ENCODE results near the gene HDAC4.

HDAC4 gene

GRCh38 chr2:239406316-239406995 is 5.6 kb upstream of the HDAC4 start:
- TF ChIP-seq NFRKB (IDR thresholded peaks at IDR 0.05) (no peak), ARNT (IDR thresholded peaks at IDR 0.05) (no peak), BHLHE40 (IDR thresholded peaks at IDR 0.05; ENCODE audit: borderline replicate concordance) (no peak), SP1 (IDR thresholded peaks at IDR 0.05) (no peak), HDGF (IDR thresholded peaks at IDR 0.05; ENCODE audit: borderline replicate concordance) (no peak), FOXK2 (IDR thresholded peaks at IDR 0.05) (no peak), ZNF384 (IDR thresholded peaks at IDR 0.05) (no peak)
- CTCF ChIA-PET: no interaction called here
- DNase-seq (ENCODE audit: extremely low spot score): no peak
- POLR2A ChIA-PET: no interaction called here

DNA sequence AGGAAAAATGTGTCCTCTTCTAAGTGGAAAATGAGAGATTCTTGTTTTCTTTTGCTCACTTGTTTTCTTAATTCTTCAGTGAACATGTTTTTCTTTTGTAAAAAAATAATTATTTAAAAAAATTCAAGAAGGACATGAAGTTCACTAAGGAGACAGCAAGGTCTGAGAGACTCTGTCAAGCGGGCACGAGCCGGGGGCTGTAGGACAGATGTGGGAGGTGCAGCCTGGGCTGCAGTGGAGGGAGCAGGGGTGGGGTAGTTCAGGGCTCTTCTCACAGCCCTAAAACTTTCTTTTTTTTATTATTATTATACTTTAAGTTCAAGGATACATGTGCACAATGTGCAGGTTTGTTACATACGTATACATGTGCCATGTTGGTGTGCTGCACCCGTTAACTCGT is 4.3 kb upstream of the HDAC4 start:
- TF ChIP-seq, protein P1, sequence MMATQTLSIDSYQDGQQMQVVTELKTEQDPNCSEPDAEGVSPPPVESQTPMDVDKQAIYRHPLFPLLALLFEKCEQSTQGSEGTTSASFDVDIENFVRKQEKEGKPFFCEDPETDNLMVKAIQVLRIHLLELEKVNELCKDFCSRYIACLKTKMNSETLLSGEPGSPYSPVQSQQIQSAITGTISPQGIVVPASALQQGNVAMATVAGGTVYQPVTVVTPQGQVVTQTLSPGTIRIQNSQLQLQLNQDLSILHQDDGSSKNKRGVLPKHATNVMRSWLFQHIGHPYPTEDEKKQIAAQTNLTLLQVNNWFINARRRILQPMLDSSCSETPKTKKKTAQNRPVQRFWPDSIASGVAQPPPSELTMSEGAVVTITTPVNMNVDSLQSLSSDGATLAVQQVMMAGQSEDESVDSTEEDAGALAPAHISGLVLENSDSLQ (IDR thresholded peaks at IDR 0.05): no peak
- TF ChIP-seq ARNT (IDR thresholded peaks at IDR 0.05) (no peak), TARDBP (IDR thresholded peaks at IDR 0.05) (no peak), FOXK2 (IDR thresholded peaks at IDR 0.05) (no peak), BHLHE40 (IDR thresholded peaks at IDR 0.05; ENCODE audit: borderline replicate concordance) (no peak), SUZ12 (IDR thresholded peaks at IDR 0.05) (no peak), SP1 (IDR thresholded peaks at IDR 0.05) (no peak), NFRKB (IDR thresholded peaks at IDR 0.05) (no peak), ELF4 (IDR thresholded peaks at IDR 0.05) (no peak), FOXA1 (IDR thresholded peaks at IDR 0.05) (no peak), FOXM1 (IDR thresholded peaks at IDR 0.05; ENCODE audit: borderline replicate concordance) (no peak), ZNF384 (IDR thresholded peaks at IDR 0.05) (no peak), CTBP1 (IDR thresholded peaks at IDR 0.05; ENCODE audit: borderline replicate concordance) (no peak), L3MBTL2 (conservative IDR thresholded peaks at IDR 0.05) (no peak), LEF1 (IDR thresholded peaks at IDR 0.05; ENCODE audit: borderline replicate concordance) (no peak), HDGF (IDR thresholded peaks at IDR 0.05; ENCODE audit: borderline replicate concordance) (no peak)
- no peak for DNase-seq (ENCODE audit: extremely low spot score)
- ChIA-PET POLR2A (no interaction called here), CTCF (no interaction called here)

DNA sequence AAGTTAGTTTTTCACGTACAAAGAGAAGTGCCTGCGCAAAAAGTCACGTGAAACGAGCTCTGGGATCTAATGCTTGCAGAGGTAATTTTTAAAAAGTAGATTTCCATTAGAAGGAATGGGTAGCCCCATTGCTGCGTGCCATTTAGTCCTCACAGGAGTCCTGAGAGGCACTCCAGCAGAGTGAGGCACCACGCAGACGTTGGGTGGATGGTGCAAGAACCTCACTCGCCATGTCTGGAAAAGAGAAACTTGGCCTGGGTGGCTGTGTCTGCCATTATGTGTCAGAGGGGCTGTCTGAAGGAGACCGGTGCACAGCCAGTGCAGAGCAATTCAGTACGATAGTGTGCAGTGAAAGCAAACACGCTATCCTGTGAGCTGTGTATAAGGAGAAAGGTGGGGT is 1.8 kb upstream of the HDAC4 start:
- POLR2A ChIA-PET: no interaction called here

DNA sequence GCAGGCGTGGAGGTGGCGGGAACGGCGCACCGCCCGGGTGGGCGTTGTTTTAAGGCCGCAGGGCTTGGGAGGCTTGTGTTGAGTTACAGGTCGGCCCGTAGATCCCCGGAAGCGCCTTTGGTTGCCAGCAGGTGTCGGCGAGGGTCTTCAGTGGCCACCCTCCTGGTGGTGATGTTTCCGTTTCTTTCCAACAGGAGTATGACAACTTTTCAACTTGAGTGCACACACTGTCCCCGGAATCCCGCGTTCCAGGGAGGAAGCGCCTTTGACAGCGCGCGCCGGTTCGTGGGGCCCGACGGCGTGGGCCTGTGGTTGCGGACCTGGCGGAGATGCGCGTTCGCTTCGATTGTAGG is 1.0 kb upstream of the HDAC4 start:
- ChIA-PET CTCF (no interaction called here), POLR2A (no interaction called here)
- 0 out of 2 replicates have a peak, but pooled peaks have one; percentile 15 for TF ChIP-seq L3MBTL2 (conservative IDR thresholded peaks at IDR 0.05)
- no peak for TF ChIP-seq SUZ12 (IDR thresholded peaks at IDR 0.05)
- DNase-seq (ENCODE audit: extremely low spot score): no peak

More for the DNA sequence above, 1.8 kb upstream of the HDAC4 start:
- TF ChIP-seq FOXK2 (IDR thresholded peaks at IDR 0.05) (no peak), ZNF384 (IDR thresholded peaks at IDR 0.05) (no peak), L3MBTL2 (conservative IDR thresholded peaks at IDR 0.05) (no peak), ARNT (IDR thresholded peaks at IDR 0.05) (no peak), SP1 (IDR thresholded peaks at IDR 0.05) (no peak)
- CTCF ChIA-PET: no interaction called here
- no peak for DNase-seq (ENCODE audit: extremely low spot score)

DNA sequence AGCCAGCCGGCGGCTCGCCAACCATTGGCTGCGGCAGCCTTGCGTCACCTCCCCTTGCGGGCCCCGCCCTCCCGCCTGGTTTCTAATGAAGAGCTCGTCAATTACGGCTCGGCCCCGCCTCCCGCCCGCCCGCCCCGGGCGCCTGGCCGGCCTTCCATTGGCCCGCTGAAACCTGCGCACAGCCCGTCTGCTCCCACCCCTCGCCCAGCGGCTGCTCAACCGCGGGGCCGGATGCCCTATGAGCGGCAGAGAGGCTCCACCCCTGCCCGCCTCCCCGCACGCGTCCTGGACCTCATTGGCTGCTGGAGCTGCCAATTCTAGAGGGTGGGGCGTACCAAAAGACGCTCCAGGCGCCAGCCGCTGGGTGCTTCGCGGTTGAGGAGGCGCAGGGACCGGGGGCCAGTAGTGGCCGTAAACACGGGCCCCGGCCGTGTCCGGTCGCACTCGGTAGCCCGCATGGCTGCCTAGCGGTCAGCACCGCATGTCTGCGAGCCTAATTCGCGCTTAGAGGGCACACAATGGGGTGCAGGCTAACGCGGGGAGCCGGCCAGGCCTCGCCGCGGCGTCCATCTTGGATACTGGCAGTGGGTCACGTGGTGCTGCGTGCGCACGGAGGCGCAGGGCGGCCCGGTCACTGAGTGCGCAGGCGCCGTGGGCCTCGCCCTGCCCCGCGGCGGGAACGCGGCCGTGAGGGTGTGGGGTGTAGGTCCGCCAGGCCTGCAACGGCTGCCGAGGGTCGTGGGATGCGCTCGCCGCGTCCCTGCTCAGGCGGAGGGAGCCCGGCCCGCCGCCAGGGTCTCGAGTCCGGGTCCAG is 454 bp upstream of the HDAC4 start:
- peak; percentile 92 for DNase-seq (ENCODE audit: extremely low spot score)
- TF ChIP-seq, protein P1 (IDR thresholded peaks at IDR 0.05): peak; percentile 98
- TF ChIP-seq SUZ12 (IDR thresholded peaks at IDR 0.05) (no peak), HDGF (IDR thresholded peaks at IDR 0.05; ENCODE audit: borderline replicate concordance) (no peak), CTBP1 (IDR thresholded peaks at IDR 0.05; ENCODE audit: borderline replicate concordance) (no peak; the same call in 1 of the 2 replicates), ELF4 (IDR thresholded peaks at IDR 0.05) (peak; percentile 38; the same call in 1 of the 2 replicates), BHLHE40 (IDR thresholded peaks at IDR 0.05; ENCODE audit: borderline replicate concordance) (no peak), NFRKB (IDR thresholded peaks at IDR 0.05) (no peak; the same call in 1 of the 2 replicates), L3MBTL2 (conservative IDR thresholded peaks at IDR 0.05) (peak; percentile 93), LEF1 (IDR thresholded peaks at IDR 0.05; ENCODE audit: borderline replicate concordance) (no peak), ARNT (IDR thresholded peaks at IDR 0.05) (no peak), TARDBP (IDR thresholded peaks at IDR 0.05) (no peak), SP1 (IDR thresholded peaks at IDR 0.05) (peak; percentile 51; the same call in 1 of the 2 replicates)
- ChIA-PET CTCF (no interaction called here), POLR2A (interaction anchor here (0.5 to 1.0 kb wide), 7 partner anchors 17 to 532 kb away, joined by 3 to 4 read pairs (median 3); no protein-coding TSS in a partner anchor)

- POLR2A ChIA-PET: no interaction called here
- DNase-seq (ENCODE audit: extremely low spot score): peak; percentile 11
- CTCF ChIA-PET: no interaction called here
- no peak for TF ChIP-seq HDGF (IDR thresholded peaks at IDR 0.05; ENCODE audit: borderline replicate concordance)
- TF ChIP-seq, protein P1 (IDR thresholded peaks at IDR 0.05): no peak
Observed at GRCh38 chr2:239399921-239400595, 762 bp downstream of the HDAC4 start.

Measured in HEK293T (cell line).